Measurements from ENCODE around the gene SRL.

Gene SRL

GRCh38 chr16:4239682-4240175 lies 2.2 kb downstream of the SRL start:
- H3K27ac ChIP-seq (ENCODE audit: low read depth, low read length) = no peak overlapping the region
- H3K4me1 ChIP-seq (ENCODE audit: insufficient read depth, low read length) = no peaks in the 10 kb centered on the region
- no peak overlapping the region for H3K9ac ChIP-seq (ENCODE audit: low read length)
- H3K4me3 ChIP-seq (ENCODE audit: low read depth in 1 of 2, low read length in 2 of 2) = no peak overlapping the region
- no peaks in the 10 kb centered on the region for H3K9me3 ChIP-seq (ENCODE audit: low read length)
- H3K27me3 ChIP-seq (ENCODE audit: control insufficient read depth in 1 of 2, insufficient read depth in 2 of 2, low read length in 2 of 2) = no peaks in the 10 kb centered on the region
- H3K36me3 ChIP-seq (ENCODE audit: insufficient read depth, low read length) = no peaks in the 10 kb centered on the region

- Histone ChIP-seq H3K9me3 (ENCODE audit: low read length) (no peaks in the 10 kb centered on the region), H3K4me3 (ENCODE audit: low read depth in 1 of 2, low read length in 2 of 2) (no peak overlapping the region), H3K4me1 (ENCODE audit: insufficient read depth, low read length) (no peaks in the 10 kb centered on the region), H3K27ac (ENCODE audit: low read depth, low read length) (no peak overlapping the region), H3K9ac (ENCODE audit: low read length) (no peak overlapping the region), H3K36me3 (ENCODE audit: insufficient read depth, low read length) (no peaks in the 10 kb centered on the region), H3K27me3 (ENCODE audit: control insufficient read depth in 1 of 2, insufficient read depth in 2 of 2, low read length in 2 of 2) (no peaks in the 10 kb centered on the region)
Measured at GRCh38 chr16:4239020-4239419, 2.9 kb downstream of the SRL start.

GRCh38 chr16:4233431-4233830 lies 8.4 kb downstream of the SRL start:
- H3K27me3 ChIP-seq (ENCODE audit: control insufficient read depth in 1 of 2, insufficient read depth in 2 of 2, low read length in 2 of 2) = no peaks in the 10 kb centered on the region
- H3K4me3 ChIP-seq (ENCODE audit: low read depth in 1 of 2, low read length in 2 of 2) = no peak overlapping the region
- H3K36me3 ChIP-seq (ENCODE audit: insufficient read depth, low read length) = no peaks in the 10 kb centered on the region
- no peaks in the 10 kb centered on the region for H3K4me1 ChIP-seq (ENCODE audit: insufficient read depth, low read length)
- H3K9me3 ChIP-seq (ENCODE audit: low read length) = no peaks in the 10 kb centered on the region
- H3K27ac ChIP-seq (ENCODE audit: low read depth, low read length) = no peak overlapping the region
- no peak overlapping the region for H3K9ac ChIP-seq (ENCODE audit: low read length)

- no peaks in the 10 kb centered on the region for H3K4me1 ChIP-seq (ENCODE audit: insufficient read depth, low read length)
Measured at GRCh38 chr16:4232541-4233386, 9.1 kb downstream of the SRL start.

GRCh38 chr16:4231886-4232285 lies 10.0 kb downstream of the SRL start:
- H3K9ac ChIP-seq (ENCODE audit: low read length) = no peak overlapping the region
- H3K4me3 ChIP-seq (ENCODE audit: low read depth in 1 of 2, low read length in 2 of 2) = no peak overlapping the region
- H3K9me3 ChIP-seq (ENCODE audit: low read length) = no peaks in the 10 kb centered on the region
- no peak overlapping the region for H3K27ac ChIP-seq (ENCODE audit: low read depth, low read length)
- H3K27me3 ChIP-seq (ENCODE audit: control insufficient read depth in 1 of 2, insufficient read depth in 2 of 2, low read length in 2 of 2) = no peaks in the 10 kb centered on the region
- H3K36me3 ChIP-seq (ENCODE audit: insufficient read depth, low read length) = no peaks in the 10 kb centered on the region
- no peaks in the 10 kb centered on the region for H3K4me1 ChIP-seq (ENCODE audit: insufficient read depth, low read length)

More at GRCh38 chr16:4232541-4233386, 9.1 kb downstream of the SRL start:
- Histone ChIP-seq H3K9me3 (ENCODE audit: low read length) (no peaks in the 10 kb centered on the region), H3K27me3 (ENCODE audit: control insufficient read depth in 1 of 2, insufficient read depth in 2 of 2, low read length in 2 of 2) (no peaks in the 10 kb centered on the region), H3K36me3 (ENCODE audit: insufficient read depth, low read length) (no peaks in the 10 kb centered on the region), H3K9ac (ENCODE audit: low read length) (no peak overlapping the region), H3K4me3 (ENCODE audit: low read depth in 1 of 2, low read length in 2 of 2) (no peak overlapping the region), H3K27ac (ENCODE audit: low read depth, low read length) (no peak overlapping the region)

GRCh38 chr16:4231367-4231766 lies 10.5 kb downstream of the SRL start:
- Histone ChIP-seq H3K4me3 (ENCODE audit: low read depth in 1 of 2, low read length in 2 of 2) (no peak overlapping the region), H3K4me1 (ENCODE audit: insufficient read depth, low read length) (no peaks in the 10 kb centered on the region), H3K9ac (ENCODE audit: low read length) (no peak overlapping the region), H3K36me3 (ENCODE audit: insufficient read depth, low read length) (no peaks in the 10 kb centered on the region), H3K27me3 (ENCODE audit: control insufficient read depth in 1 of 2, insufficient read depth in 2 of 2, low read length in 2 of 2) (no peaks in the 10 kb centered on the region), H3K9me3 (ENCODE audit: low read length) (no peaks in the 10 kb centered on the region), H3K27ac (ENCODE audit: low read depth, low read length) (no peak overlapping the region)

GRCh38 chr16:4227040-4227332 lies 14.9 kb downstream of the SRL start:
- Histone ChIP-seq H3K36me3 (ENCODE audit: insufficient read depth, low read length) (no peaks in the 10 kb centered on the region), H3K4me1 (ENCODE audit: insufficient read depth, low read length) (no peaks in the 10 kb centered on the region), H3K27ac (ENCODE audit: low read depth, low read length) (no peak overlapping the region), H3K9ac (ENCODE audit: low read length) (no peak overlapping the region), H3K27me3 (ENCODE audit: control insufficient read depth in 1 of 2, insufficient read depth in 2 of 2, low read length in 2 of 2) (no peaks in the 10 kb centered on the region), H3K4me3 (ENCODE audit: low read depth in 1 of 2, low read length in 2 of 2) (no peak overlapping the region), H3K9me3 (ENCODE audit: low read length) (no peaks in the 10 kb centered on the region)

DNA sequence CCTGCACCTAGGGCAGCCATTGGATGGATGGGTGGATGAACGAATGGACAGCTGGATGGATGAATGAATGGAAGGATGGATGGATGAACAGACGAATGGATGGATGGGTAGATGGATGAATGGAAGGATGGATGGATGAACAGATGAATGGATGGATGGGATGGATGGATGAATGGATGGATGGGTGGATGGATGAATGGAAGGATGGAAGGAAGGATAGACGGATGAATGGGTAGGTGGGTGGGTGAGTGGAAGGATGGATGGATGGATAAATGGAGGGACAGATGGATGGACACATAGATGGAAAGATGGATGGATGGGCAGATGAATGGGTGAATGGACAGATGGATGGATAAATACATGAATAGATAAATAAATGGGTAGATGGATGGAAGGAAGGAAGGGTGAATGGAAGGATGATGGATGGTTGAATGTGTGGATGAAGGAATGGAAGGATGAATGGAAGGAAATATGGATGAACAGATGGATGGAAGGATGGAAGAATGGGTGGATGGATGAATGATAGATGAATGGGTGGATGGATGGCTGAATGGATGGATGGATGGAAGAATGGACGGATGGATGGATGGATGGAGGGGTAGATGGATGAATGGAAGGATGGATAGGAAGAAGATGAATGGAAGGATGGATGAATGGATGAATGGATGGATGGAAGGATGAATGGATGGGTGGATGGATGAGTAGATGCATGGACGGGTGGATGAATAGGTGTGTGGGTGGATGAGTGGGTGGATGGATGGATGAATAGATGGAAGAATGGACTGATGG lies 15.4 kb downstream of the SRL start:
- no peaks in the 10 kb centered on the region for H3K36me3 ChIP-seq (ENCODE audit: insufficient read depth, low read length)
- no peaks in the 10 kb centered on the region for H3K4me1 ChIP-seq (ENCODE audit: insufficient read depth, low read length)
- H3K27ac ChIP-seq (ENCODE audit: low read depth, low read length) = no peak overlapping the region
- no peaks in the 10 kb centered on the region for H3K9me3 ChIP-seq (ENCODE audit: low read length)
- no peak overlapping the region for H3K4me3 ChIP-seq (ENCODE audit: low read depth in 1 of 2, low read length in 2 of 2)
- no peaks in the 10 kb centered on the region for H3K27me3 ChIP-seq (ENCODE audit: control insufficient read depth in 1 of 2, insufficient read depth in 2 of 2, low read length in 2 of 2)
- H3K9ac ChIP-seq (ENCODE audit: low read length) = no peak overlapping the region

- no peak overlapping the region for H3K27ac ChIP-seq (ENCODE audit: low read depth, low read length)
- no peaks in the 10 kb centered on the region for H3K27me3 ChIP-seq (ENCODE audit: control insufficient read depth in 1 of 2, insufficient read depth in 2 of 2, low read length in 2 of 2)
- no peak overlapping the region for H3K4me3 ChIP-seq (ENCODE audit: low read depth in 1 of 2, low read length in 2 of 2)
- no peak overlapping the region for H3K9ac ChIP-seq (ENCODE audit: low read length)
- no peaks in the 10 kb centered on the region for H3K36me3 ChIP-seq (ENCODE audit: insufficient read depth, low read length)
- H3K9me3 ChIP-seq (ENCODE audit: low read length) = no peaks in the 10 kb centered on the region
- H3K4me1 ChIP-seq (ENCODE audit: insufficient read depth, low read length) = no peaks in the 10 kb centered on the region
Measured at GRCh38 chr16:4225075-4225474, 16.8 kb downstream of the SRL start.

DNA sequence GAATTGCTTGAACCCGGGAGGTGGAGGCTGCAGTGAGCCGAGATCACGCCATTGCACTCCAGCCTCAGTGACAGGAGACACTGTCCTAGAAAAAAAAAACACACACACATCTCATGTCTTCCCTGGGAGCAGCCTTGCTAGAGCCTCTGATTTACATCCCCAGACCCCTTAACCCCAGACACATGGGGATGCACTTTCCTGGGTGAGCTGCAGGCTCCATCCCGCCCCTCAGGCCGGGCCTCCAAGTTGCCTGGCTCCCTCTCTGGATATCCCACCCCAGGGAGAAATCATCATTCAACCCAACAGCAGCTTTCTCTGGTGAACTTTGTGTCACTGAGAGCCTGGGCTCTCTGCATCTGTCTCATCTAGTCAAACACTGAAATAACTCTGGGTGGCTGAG lies 21.5 kb downstream of the SRL start:
- Histone ChIP-seq H3K27ac (ENCODE audit: low read depth, low read length) (no peak overlapping the region), H3K4me1 (ENCODE audit: insufficient read depth, low read length) (no peaks in the 10 kb centered on the region), H3K9ac (ENCODE audit: low read length) (no peak overlapping the region), H3K4me3 (ENCODE audit: low read depth in 1 of 2, low read length in 2 of 2) (no peak overlapping the region), H3K36me3 (ENCODE audit: insufficient read depth, low read length) (no peaks in the 10 kb centered on the region), H3K27me3 (ENCODE audit: control insufficient read depth in 1 of 2, insufficient read depth in 2 of 2, low read length in 2 of 2) (no peaks in the 10 kb centered on the region), H3K9me3 (ENCODE audit: low read length) (no peaks in the 10 kb centered on the region)

DNA sequence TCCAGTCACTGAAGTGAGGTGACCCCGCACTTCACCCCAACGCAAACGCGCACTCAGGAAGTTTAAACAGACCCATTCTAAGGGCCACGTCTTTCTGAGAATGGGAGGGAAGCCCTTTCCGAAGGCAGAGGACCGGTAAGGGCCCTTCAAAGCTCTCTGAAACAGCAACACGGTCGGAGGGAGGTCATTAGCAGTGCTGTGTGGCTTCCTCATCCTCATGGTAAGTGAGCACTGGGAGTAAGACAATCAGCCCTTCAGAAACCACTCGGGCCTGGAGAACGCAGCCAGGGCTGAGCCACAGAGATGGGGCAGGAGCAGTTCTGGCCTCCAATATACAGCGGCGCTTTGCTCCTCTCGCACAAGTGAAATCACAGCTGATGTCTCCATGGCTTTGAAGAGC lies 23.7 kb downstream of the SRL start:
- H3K4me1 ChIP-seq (ENCODE audit: insufficient read depth, low read length) = no peaks in the 10 kb centered on the region
- no peak overlapping the region for H3K4me3 ChIP-seq (ENCODE audit: low read depth in 1 of 2, low read length in 2 of 2)
- no peaks in the 10 kb centered on the region for H3K36me3 ChIP-seq (ENCODE audit: insufficient read depth, low read length)
- H3K9ac ChIP-seq (ENCODE audit: low read length) = no peak overlapping the region
- H3K9me3 ChIP-seq (ENCODE audit: low read length) = no peaks in the 10 kb centered on the region
- H3K27me3 ChIP-seq (ENCODE audit: control insufficient read depth in 1 of 2, insufficient read depth in 2 of 2, low read length in 2 of 2) = no peaks in the 10 kb centered on the region
- H3K27ac ChIP-seq (ENCODE audit: low read depth, low read length) = no peak overlapping the region

Data from muscle layer of colon (tissue), 2 donors.